GM18498 (cell line): ENCODE measurements around the gene TSC22D2.

ENCODE experiments used
- ATAC-seq: cut with Tn5 transposase; IDR thresholded peaks from one replicate; pipeline ENCODE4 v1.9.1; 2021; ENCODE audit warnings: mild to moderate bottlenecking, moderate library complexity; ENCODE audit not compliant: unreplicated experiment

Gene TSC22D2

DNA sequence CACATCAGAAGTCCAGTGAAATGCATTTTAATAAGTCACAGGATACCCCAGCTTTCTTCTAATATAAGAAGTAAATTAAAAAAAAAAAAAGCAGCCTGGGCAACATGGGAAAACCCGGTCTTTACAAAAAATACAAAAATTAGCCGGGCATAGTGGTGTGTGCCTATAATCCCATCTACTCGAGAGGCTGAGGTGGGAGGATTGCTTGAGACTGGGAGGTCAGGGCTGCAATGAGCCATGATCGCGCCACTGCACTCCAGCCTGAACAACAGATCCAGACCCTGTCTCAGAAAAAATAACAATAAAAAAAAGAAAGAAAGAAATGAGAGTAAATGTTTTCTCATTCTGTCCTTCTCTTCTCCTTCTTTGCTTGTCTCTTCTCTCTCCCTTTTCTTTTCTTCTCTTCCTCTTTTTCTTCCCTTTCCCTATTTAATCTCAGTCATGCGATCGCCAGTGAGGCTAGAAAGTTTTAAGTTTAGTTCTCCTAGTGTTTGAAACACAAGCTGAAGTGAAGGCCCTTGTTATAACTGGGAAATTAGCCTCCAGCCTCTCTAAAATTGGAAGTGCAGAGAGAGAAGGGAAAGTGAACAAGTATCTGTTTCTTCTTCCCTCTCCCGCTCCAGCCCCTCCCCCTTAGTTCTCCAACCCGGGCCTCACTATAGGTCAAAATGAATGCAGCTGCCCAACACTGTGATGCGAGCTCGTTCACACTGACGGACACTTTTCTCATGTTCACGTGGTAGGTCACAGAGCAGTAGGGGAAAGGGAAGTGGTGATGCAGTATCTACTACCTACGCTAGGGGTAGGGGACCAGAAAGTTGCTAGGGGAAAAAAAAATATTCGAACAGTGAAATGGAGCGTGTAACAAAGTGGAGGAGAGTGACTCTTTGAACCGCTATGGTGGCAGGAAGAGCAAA lies 23.5 kb upstream of the TSC22D2 start:
- peak; percentile 98 for ATAC-seq

- ATAC-seq, result peak; percentile 38
Measured at GRCh38 chr3:150385296-150386242, 22.5 kb upstream of the TSC22D2 start.

GRCh38 chr3:150388498-150389418 lies 19.3 kb upstream of the TSC22D2 start:
- ATAC-seq, result no peak

- ATAC-seq, result no peak
Measured at GRCh38 chr3:150390087-150390486, 18.0 kb upstream of the TSC22D2 start.

- ATAC-seq, result no peak
Measured at GRCh38 chr3:150391161-150391560, 16.9 kb upstream of the TSC22D2 start.

DNA sequence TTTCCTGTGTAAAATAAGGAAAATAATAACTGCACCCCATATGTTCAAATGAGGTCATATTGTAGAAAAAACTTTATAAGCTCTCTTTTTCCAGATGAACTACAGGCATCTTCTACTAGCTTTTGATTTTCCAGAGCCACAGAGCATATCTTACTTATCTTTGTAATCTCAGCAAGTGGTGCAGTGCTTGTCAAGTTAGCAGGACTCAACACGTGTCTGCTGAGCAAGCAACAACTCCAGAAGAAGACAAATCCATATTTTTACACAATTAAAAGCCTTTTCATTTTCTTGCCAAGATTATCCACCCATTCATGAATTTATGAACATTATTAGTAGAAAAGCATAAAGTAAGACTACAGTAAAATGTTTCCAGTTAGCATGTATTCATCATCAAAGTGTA lies 14.4 kb upstream of the TSC22D2 start:
- no peak for ATAC-seq

GRCh38 chr3:150394606-150395005 lies 13.5 kb upstream of the TSC22D2 start:
- no peak for ATAC-seq

DNA sequence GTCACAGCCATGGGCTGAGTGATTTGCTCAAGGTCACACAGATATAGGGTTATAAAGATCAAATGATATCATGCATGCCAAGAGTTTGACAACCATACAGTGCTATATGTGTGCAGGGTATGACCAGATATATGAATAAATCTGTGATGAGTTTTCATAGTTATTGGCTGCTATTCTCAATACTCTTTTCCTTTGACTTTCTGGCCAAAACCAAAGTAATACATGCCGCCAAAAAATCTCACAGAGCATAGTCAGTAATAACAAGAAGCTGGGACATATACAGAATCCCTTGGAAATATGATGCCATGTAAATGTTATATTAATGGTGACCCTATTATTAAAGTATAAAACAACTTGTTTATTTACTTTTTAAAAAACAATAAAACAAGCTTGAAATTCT lies 11.6 kb upstream of the TSC22D2 start:
- no peak for ATAC-seq

- ATAC-seq, result no peak
Measured at GRCh38 chr3:150396956-150397550, 11.0 kb upstream of the TSC22D2 start.

DNA sequence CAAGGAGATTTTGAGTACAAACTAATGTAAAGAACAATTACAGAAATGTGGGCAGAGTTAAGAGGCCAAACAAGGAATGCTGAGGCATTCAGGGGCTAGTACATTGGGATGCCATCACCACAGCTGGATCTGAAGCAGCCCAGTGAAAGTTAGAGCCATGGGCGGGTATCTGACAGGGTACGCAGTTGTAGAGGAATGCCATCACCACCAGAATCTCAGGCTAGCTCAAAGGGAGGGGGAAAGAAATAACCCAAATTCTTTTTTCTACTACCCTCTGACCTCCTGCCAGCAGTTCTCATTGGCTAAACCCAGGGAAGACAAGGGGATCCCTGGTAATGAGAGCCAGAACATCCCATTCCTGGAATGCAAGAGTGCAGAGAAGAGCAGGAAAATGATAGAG lies 9.0 kb upstream of the TSC22D2 start:
- no peak for ATAC-seq

DNA sequence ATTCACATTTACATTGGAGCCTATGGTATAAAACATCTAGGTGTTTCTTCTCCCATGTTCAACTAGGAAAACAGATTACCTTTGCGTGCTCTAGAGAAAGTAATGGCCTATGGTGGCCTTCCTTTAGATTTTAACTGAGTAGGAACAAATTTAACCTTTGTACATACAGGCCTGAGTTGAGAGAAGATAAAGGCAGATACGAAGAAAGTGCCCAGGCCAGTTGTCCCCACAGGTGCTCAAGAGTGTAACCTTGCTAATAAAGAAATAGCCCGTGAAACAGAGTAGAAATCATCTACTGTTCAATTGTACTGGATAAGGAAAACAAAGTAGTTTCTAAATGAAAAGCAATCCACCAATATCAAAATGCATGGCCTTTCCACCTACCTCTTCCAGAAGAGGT lies 6.8 kb upstream of the TSC22D2 start:
- ATAC-seq, result no peak

DNA sequence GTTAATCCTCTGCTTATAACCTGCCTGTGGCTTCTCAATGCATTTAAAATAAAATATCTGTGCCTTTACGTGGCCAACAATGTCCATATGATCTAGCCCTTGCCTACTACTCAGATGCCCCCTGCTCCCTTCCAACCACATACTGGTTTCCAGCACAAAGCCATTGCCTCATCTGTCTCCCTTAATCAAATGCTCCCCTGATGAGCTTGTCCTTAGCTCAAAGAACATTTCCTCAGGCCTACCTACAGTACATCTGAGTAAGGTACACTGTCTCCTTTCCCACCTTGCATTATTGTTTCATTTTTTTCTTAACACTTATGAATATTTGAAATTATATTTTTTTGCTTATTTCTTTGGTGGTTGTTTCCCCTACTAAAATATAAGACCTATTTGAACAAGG lies 5.9 kb upstream of the TSC22D2 start:
- ATAC-seq, result no peak

- ATAC-seq, result no peak
Measured at GRCh38 chr3:150404023-150404422, 4.1 kb upstream of the TSC22D2 start.

DNA sequence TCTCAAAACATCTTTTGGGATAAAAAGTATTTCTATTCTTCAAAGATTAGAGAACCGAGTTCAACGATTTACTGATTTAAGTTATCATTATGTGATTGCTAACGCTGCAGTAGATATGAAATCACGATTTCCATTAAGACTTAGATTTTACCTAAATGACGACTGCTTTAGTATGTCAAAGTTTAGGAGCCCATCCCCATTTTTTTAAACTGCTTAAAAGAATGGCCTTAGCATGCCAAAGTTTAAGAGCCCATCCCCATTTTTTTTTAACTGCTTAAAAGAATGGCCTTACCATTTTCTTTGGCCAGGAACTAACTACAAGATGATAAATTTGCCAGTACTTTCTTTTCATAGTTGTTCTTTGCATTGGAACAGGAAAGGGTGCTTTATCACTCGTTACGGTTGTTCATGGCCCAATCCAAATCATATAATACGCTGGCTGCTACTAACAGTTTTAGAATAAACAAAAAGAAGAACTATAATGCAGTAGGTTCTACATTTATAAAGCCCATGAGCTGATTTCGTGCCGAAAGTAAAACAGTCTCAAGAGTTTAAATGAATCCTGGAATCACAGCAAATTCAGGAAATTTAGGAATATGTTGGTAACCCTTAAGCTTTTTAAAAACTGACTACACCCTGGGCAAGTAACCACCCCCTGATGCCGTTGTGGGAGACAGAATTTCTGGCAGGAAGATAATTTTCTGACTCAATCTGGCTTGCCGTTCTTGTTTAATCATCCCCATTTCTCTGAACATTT lies 869 bp upstream of the TSC22D2 start:
- no peak for ATAC-seq

DNA sequence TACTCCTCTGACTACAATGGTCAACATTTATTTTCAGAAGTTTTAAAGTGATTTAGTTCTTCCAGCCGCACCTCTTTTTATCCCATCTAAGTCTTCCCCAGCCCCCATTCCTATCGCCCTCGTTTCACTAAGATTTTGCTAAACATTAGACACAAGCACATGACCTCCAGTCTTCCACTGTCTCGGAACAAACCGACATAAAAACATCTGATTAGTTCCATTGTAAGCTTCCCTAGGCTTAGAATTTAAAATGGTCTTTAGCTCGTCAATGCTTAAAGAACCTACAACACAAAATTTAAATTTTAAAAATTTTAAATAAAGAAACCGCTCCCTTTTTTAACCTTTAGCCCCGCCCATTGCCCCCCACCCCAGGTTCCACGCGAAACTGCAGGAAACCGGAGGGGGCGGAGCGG lies 284 bp upstream of the TSC22D2 start:
- peak; percentile 9 for ATAC-seq

DNA sequence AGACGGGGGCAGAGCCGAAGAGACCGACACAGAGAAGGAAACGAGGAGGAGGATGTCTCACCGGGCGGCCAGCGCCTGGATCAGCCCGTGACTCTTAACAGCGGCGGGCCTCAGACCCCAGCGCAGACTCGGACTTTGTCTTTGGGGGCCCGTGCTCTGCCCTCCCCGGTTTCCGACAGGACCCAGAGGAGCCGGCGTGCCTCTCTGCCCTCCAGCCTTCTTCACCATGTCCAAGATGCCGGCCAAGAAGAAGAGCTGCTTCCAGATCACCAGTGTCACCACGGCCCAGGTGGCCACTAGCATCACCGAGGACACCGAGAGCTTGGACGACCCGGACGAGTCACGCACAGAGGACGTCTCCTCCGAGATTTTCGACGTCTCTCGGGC lies 1.0 kb downstream of the TSC22D2 start:
- no peak for ATAC-seq

GRCh38 chr3:150409512-150410310 lies 1.6 kb downstream of the TSC22D2 start:
- peak; percentile 33 for ATAC-seq

- ATAC-seq, result peak; percentile 2
Measured at GRCh38 chr3:150410311-150411105, 2.4 kb downstream of the TSC22D2 start.
